CD4-positive, alpha-beta T cell treated with Interferon gamma for 1 hour (primary cell): Measurements from ENCODE around the gene PLAC8.
"Not testable (repeated sequence)": the region's sequence is repeated elsewhere in the genome, so short reads cannot be mapped to it uniquely, and the experiment has no call there.

Source experiments
- DNase-seq: peaks from one replicate; pipeline ENCODE4 v3.0.0-alpha.2; 2020

Gene PLAC8

DNA sequence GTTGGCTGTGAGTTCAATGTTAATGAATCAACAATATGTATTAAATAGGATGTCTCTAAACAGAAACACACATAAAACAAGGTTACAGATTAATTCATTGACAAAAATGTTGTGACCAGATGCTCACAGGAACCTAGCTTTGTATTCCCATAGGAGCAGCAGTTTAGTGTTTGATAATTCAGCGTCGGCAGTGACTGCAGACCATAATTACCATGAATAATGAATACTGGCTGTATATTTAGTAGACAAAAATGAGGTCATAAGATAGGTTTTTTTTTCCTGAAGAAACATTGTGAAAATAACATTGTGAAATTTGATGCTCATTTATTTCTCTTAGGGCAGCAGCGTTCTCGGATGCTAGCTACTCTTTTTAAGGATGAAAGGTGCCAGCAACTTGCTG lies 51.8 kb downstream of the PLAC8 start:
- DNase-seq, result no peak

DNA sequence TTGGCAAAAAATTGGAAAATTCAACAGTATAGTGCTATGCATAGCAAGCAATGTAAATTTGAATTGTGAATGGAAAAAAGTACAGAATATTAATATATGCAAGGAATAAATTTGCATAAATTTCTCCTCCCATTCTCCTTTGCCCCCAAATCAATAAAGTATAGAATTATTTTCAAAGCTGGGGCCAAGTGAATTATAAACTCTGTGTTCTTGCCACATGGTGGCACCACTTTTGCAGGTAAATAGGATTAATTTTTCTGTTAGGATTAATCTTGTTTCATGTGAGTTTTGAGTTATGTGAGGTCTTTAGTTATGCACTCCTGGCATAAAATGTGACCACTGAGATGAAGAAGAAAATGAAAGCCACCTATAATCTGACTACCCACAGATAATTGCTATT lies 59.6 kb downstream of the PLAC8 start:
- no peak for DNase-seq

DNA sequence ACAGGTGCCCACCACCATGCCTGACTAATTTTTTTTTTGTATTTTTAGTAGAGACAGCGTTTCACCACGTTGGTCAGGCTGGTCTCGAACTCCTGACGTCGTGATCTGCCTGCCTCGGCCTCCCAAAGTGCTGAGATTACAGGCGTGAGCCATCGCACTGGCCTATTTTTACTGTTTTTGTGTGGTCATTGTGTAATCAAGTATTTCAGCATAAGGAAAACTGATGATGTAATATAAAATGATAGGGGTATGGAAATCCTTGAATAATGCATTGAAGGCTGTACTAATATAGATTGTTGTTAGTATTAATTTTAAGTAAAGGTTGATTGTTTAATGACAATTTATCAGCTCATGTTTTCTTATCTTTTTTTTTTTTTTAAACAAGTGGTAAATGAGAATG lies 65.7 kb downstream of the PLAC8 start:
- DNase-seq, result not testable (repeated sequence)

- DNase-seq, result no peak
Observed at GRCh38 chr4:83046693-83047473, 67.6 kb downstream of the PLAC8 start.

DNA sequence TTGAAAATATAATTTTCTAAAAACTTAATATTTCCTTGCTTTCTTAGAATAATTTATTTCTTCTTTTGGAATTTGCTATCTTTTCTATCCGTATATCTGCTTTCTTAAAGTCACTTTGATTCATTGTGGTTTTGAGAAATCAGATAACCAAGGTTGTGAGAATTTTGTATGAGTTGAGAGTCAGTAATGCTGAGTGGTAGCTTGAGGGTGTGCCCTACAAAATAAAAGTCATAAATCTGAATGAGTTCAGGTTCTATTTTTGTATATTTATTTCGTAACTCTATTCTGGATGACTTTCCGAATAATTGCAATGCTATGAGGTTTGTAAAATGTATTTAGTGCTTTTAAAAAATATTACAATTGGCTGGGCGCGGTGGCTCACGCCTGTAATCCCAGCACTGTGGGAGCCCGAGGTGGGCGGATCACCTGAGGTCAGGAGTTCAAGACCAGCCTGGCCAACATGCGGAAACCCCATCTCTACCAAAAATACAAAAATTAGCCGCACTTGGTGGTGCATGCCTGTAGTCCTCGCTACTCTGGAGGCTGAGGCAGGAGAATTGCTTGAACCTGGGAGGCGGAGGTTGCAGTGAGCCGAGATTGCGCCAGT lies 70.6 kb downstream of the PLAC8 start:
- DNase-seq, result no peak

GRCh38 chr4:83043157-83043556 lies 71.4 kb downstream of the PLAC8 start:
- DNase-seq, result not testable (repeated sequence)

DNA sequence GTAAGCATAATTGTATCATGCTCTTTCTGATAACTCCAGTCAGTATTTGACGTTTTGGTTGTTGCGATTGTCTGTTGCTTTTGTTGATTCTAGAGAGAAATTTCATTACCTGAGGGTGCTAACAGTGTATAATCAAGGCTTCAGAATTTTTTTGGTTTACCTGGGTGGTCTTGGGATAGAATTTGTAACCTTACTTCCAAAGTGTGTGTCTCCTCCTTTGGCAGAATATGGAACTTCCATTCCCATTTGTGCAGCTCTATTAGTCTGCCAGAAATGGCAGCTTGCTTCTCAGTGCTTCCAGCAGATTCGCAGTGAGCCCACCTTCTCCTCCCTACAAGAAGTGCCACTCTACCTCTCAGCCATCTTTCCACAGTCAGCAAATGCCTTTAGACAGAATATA lies 74.3 kb downstream of the PLAC8 start:
- DNase-seq, result no peak
